Fibroblast of gingiva (primary cell): ENCODE data around the gene OR2T29.
"Not testable (repeated sequence)": the region's sequence is repeated elsewhere in the genome, so short reads cannot be mapped to it uniquely, and the experiment has no call there.

Experiments used
- DNase-seq: peaks from one replicate; pipeline ENCODE4 v3.0.0-alpha.2; 2011; ENCODE audit warnings: low read depth

OR2T29 gene

DNA sequence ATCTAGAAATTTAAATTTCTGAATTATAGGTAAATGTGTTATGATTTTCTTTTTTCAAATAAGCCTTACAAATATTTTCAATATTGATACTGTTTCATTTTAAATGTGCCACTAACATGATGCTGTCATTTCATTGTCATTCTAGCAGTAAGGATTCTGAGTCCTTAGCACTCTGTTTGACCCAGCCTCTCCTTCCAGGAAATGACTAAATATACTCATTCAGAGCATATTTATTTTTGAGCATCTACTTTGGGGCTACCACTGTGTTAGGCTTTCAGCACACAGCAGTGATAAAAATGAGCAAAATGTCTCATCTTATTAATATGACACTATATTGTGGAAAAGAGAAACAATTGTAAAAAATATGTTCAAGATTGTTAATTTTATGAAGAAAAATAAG lies 52.4 kb downstream of the OR2T29 start:
- DNase-seq = not testable (repeated sequence)

DNA sequence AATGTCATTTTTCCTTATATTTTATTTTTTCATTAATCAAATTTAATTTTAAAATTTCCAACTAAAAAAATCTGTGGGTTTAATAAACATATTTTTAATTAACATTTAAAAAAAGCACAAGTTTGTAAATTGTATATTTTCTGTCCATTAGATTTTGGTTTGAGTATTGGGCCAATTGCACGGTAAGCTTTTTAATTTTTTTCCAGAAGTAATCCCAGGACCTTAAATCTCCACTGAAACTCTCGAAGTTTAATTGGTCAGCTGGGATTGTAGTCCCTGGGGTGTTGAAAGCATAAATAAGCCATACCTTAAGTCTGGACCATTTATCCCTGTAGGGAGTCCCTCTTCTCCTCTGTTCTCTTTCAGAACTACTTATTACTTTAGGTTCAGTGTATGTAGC lies 54.8 kb downstream of the OR2T29 start, which contains the start of gene OR2G6:
Gene OR2G6 (plus strand): TSS at position 301 of the 400 bp plus-strand sequence. CDS start 13,574 bp downstream, outside the sequence.
- DNase-seq = not testable (repeated sequence)
